GM06990 (cell line): ENCODE results near the gene PPIE.

Experiments
- DNase-seq: peaks from one replicate; pipeline ENCODE4 v3.0.0-alpha.2; 2011; ENCODE audit not compliant: insufficient read length; ENCODE audit errors: extremely low read depth
- H3K27me3 ChIP-seq: replicated peaks from 2 replicates; pipeline ENCODE4 v1.6.0; 2011; ENCODE audit warnings: low read length; ENCODE audit not compliant: control insufficient read depth, insufficient read depth
- H3K36me3 ChIP-seq: 2 replicates; pipeline ENCODE4 v1.5.1; 2011; ENCODE audit warnings: low read length; ENCODE audit not compliant: control insufficient read depth, insufficient read depth
- H3K4me3 ChIP-seq: replicated peaks from 2 replicates; pipeline ENCODE4 v1.5.1; 2011; ENCODE audit warnings: low read depth, mild to moderate bottlenecking, control low read depth, low read length
- TF ChIP-seq, protein P1 (sequence below): IDR thresholded peaks from 2 replicates; pipeline ENCODE4 v1.5.1; 2011; ENCODE audit warnings: low read length, control low read depth, mild to moderate bottlenecking, inconsistent platforms; ENCODE audit not compliant: insufficient read depth, poor library complexity, severe bottlenecking

PPIE gene

GRCh38 chr1:39754906-39755504 is 16.3 kb downstream of the PPIE start:
- peaks cover 38% of the 10 kb centered on the region for H3K36me3 ChIP-seq
- no peak for DNase-seq

DNA sequence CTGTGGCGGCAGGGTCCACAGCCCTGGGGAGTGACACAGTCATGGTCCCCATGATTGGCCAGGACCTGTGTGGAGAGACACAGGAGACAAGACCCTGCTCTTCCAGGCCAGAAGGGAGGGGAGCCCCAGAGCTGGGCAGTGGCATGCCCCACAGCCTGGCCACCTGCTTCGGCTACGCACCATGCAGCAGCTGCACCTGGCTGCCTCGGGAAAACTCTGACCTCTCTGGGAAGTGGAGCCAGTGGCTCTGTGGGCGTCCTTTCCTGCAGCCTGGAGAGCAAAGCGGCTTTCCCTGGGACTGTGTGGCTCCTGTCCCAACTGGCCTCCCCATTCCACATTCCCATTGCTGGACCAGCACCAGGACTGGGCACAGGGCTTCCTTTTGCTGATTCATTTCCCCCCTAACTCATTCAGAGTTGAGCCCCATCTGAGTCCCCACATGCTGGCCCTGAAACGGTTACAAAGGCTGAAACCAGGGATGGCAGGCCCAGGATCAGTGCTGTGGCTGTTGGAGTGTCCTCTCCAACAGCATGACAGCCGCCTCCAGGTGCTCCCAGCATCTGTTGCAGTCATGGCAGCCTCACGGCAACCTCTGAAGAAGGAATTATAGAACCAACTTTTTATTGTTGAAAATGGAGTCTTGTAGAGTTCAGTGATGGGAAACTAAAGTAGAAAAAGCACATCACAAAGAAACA is 17.4 kb downstream of the PPIE start:
- H3K4me3 ChIP-seq: no peak overlapping the region
- TF ChIP-seq, protein P1, sequence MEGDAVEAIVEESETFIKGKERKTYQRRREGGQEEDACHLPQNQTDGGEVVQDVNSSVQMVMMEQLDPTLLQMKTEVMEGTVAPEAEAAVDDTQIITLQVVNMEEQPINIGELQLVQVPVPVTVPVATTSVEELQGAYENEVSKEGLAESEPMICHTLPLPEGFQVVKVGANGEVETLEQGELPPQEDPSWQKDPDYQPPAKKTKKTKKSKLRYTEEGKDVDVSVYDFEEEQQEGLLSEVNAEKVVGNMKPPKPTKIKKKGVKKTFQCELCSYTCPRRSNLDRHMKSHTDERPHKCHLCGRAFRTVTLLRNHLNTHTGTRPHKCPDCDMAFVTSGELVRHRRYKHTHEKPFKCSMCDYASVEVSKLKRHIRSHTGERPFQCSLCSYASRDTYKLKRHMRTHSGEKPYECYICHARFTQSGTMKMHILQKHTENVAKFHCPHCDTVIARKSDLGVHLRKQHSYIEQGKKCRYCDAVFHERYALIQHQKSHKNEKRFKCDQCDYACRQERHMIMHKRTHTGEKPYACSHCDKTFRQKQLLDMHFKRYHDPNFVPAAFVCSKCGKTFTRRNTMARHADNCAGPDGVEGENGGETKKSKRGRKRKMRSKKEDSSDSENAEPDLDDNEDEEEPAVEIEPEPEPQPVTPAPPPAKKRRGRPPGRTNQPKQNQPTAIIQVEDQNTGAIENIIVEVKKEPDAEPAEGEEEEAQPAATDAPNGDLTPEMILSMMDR: no peak
- no peaks in the 10 kb centered on the region for H3K27me3 ChIP-seq
- peaks cover 32% of the 10 kb centered on the region for H3K36me3 ChIP-seq
- no peak for DNase-seq

More at GRCh38 chr1:39754906-39755504, 16.3 kb downstream of the PPIE start:
- H3K27me3 ChIP-seq: no peaks in the 10 kb centered on the region
- TF ChIP-seq, protein P1: no peak
- H3K4me3 ChIP-seq: no peak overlapping the region

GRCh38 chr1:39757501-39757900 is 18.8 kb downstream of the PPIE start:
- no peak overlapping the region for H3K4me3 ChIP-seq
- TF ChIP-seq, protein P1: no peak
- H3K36me3 ChIP-seq: peaks cover 30% of the 10 kb centered on the region
- no peak for DNase-seq
- H3K27me3 ChIP-seq: no peaks in the 10 kb centered on the region

DNA sequence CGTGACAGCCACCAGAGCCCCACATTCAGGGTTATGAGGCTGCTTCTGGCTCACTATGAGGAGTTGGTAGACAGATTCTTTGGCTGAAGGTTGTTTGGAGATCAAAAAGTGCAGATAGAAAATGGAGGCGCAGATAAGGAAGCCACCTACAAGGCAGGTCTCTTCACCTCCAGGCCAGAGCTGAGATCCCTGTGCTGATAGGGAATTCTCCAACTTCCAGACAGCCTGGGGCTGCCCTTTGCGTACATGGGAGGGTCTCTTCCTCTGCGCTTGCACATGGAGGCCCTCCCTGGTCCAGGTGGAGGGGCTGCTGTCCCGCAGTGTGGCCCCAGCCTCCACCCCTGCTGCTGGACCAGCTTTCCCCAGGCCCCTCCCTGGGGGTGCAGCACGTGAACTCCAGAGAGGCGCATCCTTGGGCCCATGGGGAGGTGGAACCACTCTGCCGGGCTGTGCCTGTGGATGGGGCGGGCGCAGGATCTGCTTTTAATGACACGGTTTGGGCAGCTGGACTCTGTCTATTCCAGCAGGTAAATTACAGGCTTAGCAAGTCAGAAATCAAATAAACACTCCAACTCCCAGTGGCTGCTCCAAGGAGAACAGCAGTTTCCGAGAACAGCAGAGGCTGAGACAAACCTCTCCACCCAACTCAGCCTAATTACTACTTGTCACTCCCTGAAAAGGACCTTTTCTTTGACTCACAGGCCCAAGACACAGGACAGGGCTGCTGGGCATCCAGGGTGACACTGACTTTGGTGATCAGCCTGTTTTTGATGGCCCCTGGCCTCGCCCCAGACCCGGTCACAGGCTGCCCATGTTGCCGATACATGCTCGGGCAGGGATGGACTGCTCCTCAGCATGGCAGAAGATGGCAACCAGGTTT is 20.1 kb downstream of the PPIE start:
- TF ChIP-seq, protein P1: no peak
- peaks cover 21% of the 10 kb centered on the region for H3K36me3 ChIP-seq

GRCh38 chr1:39759436-39759726 is 20.7 kb downstream of the PPIE start:
- peaks cover 21% of the 10 kb centered on the region for H3K36me3 ChIP-seq
- TF ChIP-seq, protein P1: no peak
- no peak overlapping the region for H3K4me3 ChIP-seq
- DNase-seq: no peak
- no peaks in the 10 kb centered on the region for H3K27me3 ChIP-seq

More for the DNA sequence above, 20.1 kb downstream of the PPIE start:
- Histone ChIP-seq H3K4me3 (no peak overlapping the region), H3K27me3 (no peaks in the 10 kb centered on the region)
- DNase-seq: no peak
